Left lung (tissue), 10 donors: ENCODE measurements around the gene NAALADL2. TPM values are rescaled to one million over a fixed set of nuclear protein-coding genes. Genes with fewer than 3 reads are reported as not detected.

Experiments
- ATAC-seq: fragments of 200-7000 bp; cut with Tn5 transposase; one replicate; pipeline ENCODE4 v1.9.1; 2020; ENCODE audit warnings: moderate library complexity
- DNase-seq, 4 donors: peaks; one replicate each; pipeline ENCODE4 v3.0.0-alpha.2; 2013 to 2020
- H3K27ac ChIP-seq, 2 donors: fragments of 200-600 bp; sonication (generic) in 1 of 2; one replicate each; pipeline versions ENCODE4 v1.5.0 to v1.8.0; 2020 to 2021
- H3K27me3 ChIP-seq, 2 donors: fragments of 200-600 bp; sonication (generic) in 1 of 2; one replicate each; pipeline versions ENCODE4 v1.5.0 to v1.8.0; 2020 to 2021
- H3K36me3 ChIP-seq, 2 donors: fragments of 200-600 bp; sonication (generic) in 1 of 2; one replicate each; pipeline versions ENCODE4 v1.5.0 to v1.8.0; 2020 to 2021
- H3K4me1 ChIP-seq, 2 donors: fragments of 200-600 bp; one replicate each; pipeline ENCODE4 v1.8.0; 2021
- H3K4me3 ChIP-seq, 2 donors: fragments of 200-600 bp; sonication (generic) in 1 of 2; one replicate each; pipeline versions ENCODE4 v1.5.0 to v1.8.0; 2020 to 2021; ENCODE audit warnings: mild to moderate bottlenecking in 1 of 2
- H3K9me3 ChIP-seq, 2 donors: fragments of 200-600 bp; sonication (generic) in 1 of 2; one replicate each; pipeline versions ENCODE4 v1.5.0 to v1.8.0; 2020 to 2021
- intact Hi-C, 2 donors: fragments of 100-400 bp; cut with DNase I; formaldehyde crosslinking; loops; one replicate each; pipeline versions ENCODE4 v1.11.2 to v1.14.2; 2022
- polyA plus RNA-seq, 6 donors: library from polyadenylated mRNA; unstranded; fragments of 120-200 nt; gene quantifications; one replicate each; pipeline ENCODE4 v1.2.1, GENCODE V29; 2013; ENCODE audit not compliant: insufficient read length in 6 of 6
- total RNA-seq, 2 donors: library from RNA; stranded (reverse); fragmentation: NEBNext Ultra II Directional; extraction: Animal tissue kit (Norgen Biotek cat#: 25700); gene quantifications; one replicate each; pipeline ENCODE4 v1.2.1, GENCODE V29; 2021
- TF ChIP-seq, protein P1 (sequence below), 2 donors: fragments of 200-600 bp; sonication (generic) in 1 of 2; IDR thresholded peaks; one replicate each; pipeline versions ENCODE4 v1.5.0 to v1.8.0; 2021; ENCODE audit warnings: antibody characterized with exemption in 2 of 2
- donor health status: DM: no; HTN: yes; CAD: no.
- donor health status: DM: no; HTN: no; CAD: no.

The NAALADL2 gene
- total and polyA plus RNA-seq, 8 donors: 9.8 to 23.3 (median 17.8) TPM

DNA sequence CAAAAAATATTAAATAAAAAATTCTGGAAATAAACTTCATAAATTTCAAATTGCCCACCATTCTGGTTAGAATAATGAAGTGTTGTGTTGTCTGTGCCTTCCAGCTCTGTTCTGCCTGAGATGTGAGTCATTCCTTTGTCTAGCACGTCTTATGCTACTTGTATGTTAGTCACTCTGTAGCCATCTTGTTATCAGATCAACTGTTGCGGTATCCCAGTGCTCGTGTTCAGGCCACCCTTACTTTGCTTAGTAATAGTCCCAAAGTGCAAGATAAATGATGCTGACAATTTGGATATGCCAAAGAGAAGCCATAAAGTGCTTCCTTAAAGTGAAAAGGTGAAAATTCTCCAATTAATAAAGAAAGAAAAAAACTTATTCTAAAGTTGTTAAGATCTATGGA is 527.5 kb downstream of the NAALADL2 start:
- intact Hi-C loops: no loop called here
- TF ChIP-seq, protein P1, sequence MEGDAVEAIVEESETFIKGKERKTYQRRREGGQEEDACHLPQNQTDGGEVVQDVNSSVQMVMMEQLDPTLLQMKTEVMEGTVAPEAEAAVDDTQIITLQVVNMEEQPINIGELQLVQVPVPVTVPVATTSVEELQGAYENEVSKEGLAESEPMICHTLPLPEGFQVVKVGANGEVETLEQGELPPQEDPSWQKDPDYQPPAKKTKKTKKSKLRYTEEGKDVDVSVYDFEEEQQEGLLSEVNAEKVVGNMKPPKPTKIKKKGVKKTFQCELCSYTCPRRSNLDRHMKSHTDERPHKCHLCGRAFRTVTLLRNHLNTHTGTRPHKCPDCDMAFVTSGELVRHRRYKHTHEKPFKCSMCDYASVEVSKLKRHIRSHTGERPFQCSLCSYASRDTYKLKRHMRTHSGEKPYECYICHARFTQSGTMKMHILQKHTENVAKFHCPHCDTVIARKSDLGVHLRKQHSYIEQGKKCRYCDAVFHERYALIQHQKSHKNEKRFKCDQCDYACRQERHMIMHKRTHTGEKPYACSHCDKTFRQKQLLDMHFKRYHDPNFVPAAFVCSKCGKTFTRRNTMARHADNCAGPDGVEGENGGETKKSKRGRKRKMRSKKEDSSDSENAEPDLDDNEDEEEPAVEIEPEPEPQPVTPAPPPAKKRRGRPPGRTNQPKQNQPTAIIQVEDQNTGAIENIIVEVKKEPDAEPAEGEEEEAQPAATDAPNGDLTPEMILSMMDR (IDR thresholded peaks at IDR 0.05): no peak
- Histone ChIP-seq H3K4me3 (no peak overlapping the region), H3K4me1 (no peaks in the 10 kb centered on the region), H3K9me3 (no peaks in the 10 kb centered on the region), H3K27me3 (no peaks in the 10 kb centered on the region), H3K36me3 (no peaks in the 10 kb centered on the region), H3K27ac (no peak overlapping the region)
- peak; percentile 40 for ATAC-seq
- no peak for DNase-seq

DNA sequence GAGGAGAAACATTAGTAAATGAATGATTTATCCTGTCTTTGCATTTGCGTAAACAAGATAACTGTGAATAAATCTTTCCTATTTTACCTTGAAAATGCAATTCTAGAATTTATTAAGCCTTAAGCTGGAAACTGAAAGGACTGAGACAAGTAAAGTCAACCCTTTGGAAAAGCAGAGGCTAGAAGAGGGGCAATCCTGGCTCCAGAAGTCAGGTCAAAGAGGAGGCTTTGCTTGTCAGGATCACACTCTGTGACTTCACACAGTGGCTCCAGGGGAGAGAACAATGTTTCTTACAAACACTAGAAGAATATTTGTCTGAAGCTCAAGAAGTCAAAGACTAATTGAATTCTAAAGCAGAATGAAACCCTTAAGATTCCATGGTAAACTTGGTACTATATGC is 530.4 kb downstream of the NAALADL2 start:
- no peak overlapping the region for H3K4me3 ChIP-seq
- no peaks in the 10 kb centered on the region for H3K9me3 ChIP-seq
- no peaks in the 10 kb centered on the region for H3K4me1 ChIP-seq
- DNase-seq: no peak
- intact Hi-C loops: no loop called here
- no peaks in the 10 kb centered on the region for H3K27me3 ChIP-seq
- H3K36me3 ChIP-seq: no peaks in the 10 kb centered on the region
- no peak for ATAC-seq
- H3K27ac ChIP-seq: no peak overlapping the region
- TF ChIP-seq, protein P1 (IDR thresholded peaks at IDR 0.05): no peak

DNA sequence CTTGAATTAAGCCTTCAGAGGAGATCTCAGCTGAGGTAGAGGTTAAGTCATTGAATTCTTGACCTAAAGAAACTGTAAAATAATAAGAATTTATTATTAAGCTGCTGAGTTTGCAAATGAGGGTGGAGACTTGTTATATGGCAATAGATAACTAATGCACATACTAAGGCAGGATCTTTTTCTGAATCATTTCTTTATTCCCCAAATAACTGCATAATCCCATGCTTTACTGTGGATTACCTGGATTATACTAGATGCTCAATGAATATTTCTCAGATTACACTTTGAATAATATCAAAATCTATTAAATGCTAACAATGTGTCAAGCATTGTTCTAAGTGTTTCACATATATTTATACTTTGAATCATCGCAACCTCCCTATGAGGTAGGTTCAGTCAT is 532.5 kb downstream of the NAALADL2 start:
- H3K36me3 ChIP-seq: no peaks in the 10 kb centered on the region
- TF ChIP-seq, protein P1 (IDR thresholded peaks at IDR 0.05): no peak
- no peak overlapping the region for H3K4me3 ChIP-seq
- no peaks in the 10 kb centered on the region for H3K9me3 ChIP-seq
- no peak for ATAC-seq
- no peaks in the 10 kb centered on the region for H3K4me1 ChIP-seq
- no peak overlapping the region for H3K27ac ChIP-seq
- intact Hi-C loops: no loop called here
- DNase-seq: no peak
- no peaks in the 10 kb centered on the region for H3K27me3 ChIP-seq

DNA sequence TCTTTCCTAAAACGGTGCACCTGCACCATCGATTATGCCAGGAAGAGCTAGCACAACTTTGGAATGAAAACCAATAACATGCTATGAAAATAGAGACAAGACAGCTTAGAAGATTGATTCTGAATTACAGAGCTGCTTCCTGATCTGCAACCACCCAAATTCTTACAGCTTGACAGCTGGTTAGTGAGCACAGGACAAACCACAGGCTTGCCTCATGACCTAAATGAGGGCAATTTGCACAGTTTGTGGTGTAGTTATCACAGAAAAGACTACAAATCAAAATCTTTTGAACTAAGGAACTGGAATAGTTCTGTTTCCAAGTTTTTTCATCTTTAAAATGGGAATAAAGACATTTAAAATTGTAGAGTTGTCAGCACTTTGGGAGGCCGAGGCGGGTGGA is 533.5 kb downstream of the NAALADL2 start:
- ATAC-seq (no peak), DNase-seq (no peak)
- no peak overlapping the region for H3K4me3 ChIP-seq
- H3K9me3 ChIP-seq: no peaks in the 10 kb centered on the region
- intact Hi-C loops: no loop called here
- H3K36me3 ChIP-seq: no peaks in the 10 kb centered on the region
- no peaks in the 10 kb centered on the region for H3K4me1 ChIP-seq
- no peak overlapping the region for H3K27ac ChIP-seq
- TF ChIP-seq, protein P1 (IDR thresholded peaks at IDR 0.05): no peak
- no peaks in the 10 kb centered on the region for H3K27me3 ChIP-seq

DNA sequence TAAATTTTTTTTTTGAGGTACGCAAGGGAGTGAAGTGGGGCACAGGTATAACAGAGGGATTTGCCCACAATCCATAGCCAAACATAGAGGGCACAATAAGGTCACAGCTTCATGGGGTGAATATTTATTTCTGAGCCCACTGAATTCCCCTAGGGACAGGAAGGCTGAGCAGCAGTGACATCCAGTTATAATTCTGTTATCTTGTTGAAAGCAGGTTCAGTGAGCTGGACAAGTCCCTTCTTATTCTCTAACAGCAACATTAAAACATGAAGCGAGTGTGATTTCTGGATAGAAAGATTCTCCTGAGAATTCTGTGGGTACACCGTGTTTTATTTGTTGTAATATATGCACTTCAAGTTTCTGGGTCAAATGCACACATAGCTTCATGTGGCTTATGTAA is 538.2 kb downstream of the NAALADL2 start:
- no peak overlapping the region for H3K4me3 ChIP-seq
- no peak for ATAC-seq

More for the DNA sequence above, 538.2 kb downstream of the NAALADL2 start:
- DNase-seq: no peak
- Histone ChIP-seq H3K36me3 (no peaks in the 10 kb centered on the region), H3K27me3 (no peaks in the 10 kb centered on the region), H3K27ac (no peak overlapping the region), H3K4me1 (no peaks in the 10 kb centered on the region), H3K9me3 (no peaks in the 10 kb centered on the region)
- intact Hi-C loops: no loop called here
- TF ChIP-seq, protein P1 (IDR thresholded peaks at IDR 0.05): no peak
